A549 treated with GW870086 at 1 μM for 4 hours (cell line): Measurements from ENCODE around the gene DYRK2. TPM values are rescaled to one million over a fixed set of nuclear protein-coding genes. Genes with fewer than 3 reads are reported as not detected.

ENCODE experiments used
- total RNA-seq: library from RNA; stranded (reverse); fragments of 200-300 nt; extraction: Qiagen RNA extraction; gene quantifications from 5 replicates; pipeline ENCODE4 v1.2.3, GENCODE V29; 2022; ENCODE audit warnings: low read depth

The DYRK2 gene
- total RNA-seq, result 8.8 to 13.1 TPM (median 11.0 TPM) in 5 replicates

DNA sequence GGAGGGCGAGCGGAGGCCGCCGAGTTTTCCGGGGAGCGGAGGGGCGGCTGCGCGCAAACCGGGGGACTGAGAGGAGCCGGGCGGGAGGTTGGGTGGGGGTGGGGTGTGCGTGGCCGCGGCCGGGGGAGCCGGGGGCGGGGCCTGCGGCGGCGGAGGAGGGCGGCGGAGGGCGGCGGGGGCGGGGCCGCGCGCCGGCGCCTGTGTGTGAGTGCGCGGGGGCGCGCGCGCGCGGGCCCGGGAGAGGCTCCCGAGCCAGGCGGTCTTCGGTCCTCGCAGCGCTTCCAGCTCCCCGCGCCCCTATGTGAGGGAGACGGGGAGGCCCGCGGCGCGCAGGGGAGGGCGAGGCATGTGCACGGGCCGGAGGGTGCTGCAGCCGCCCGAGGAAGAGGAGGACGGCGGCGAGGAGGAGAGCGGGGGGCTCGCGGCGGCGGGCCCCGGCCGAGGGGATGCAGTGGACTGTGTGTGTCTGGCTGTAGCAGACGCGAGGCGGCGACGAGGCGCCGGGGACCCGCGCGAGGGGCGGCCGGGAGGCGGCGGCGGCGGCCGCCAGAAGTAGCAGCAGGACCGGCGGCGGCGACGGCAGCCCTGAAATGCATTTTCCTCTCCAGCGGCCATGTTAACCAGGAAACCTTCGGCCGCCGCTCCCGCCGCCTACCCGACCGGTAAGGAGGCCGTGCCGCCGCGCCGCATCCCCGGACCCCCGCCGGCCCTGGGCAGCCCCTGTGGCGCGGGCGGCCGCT lies at the start of gene DYRK2:
Gene DYRK2, plus strand, starts transcription at position 225 of the 740 bp plus-strand sequence. Its CDS starts 389 bp downstream, at position 614.

